Measurements from ENCODE around the gene ASB3. TPM values are rescaled to one million over a fixed set of nuclear protein-coding genes. Genes with fewer than 3 reads are reported as not detected.
A peak's percentile ranks its signal among the peaks of the same experiment; 100 is the strongest.

The ASB3 gene
- total and polyA plus RNA-seq, 9 of the 15 experiments (the other 6 are each of a cell fraction or from before 2014, with no cell fraction given) = 13.6 to 35.3 (median 18.7) TPM

DNA sequence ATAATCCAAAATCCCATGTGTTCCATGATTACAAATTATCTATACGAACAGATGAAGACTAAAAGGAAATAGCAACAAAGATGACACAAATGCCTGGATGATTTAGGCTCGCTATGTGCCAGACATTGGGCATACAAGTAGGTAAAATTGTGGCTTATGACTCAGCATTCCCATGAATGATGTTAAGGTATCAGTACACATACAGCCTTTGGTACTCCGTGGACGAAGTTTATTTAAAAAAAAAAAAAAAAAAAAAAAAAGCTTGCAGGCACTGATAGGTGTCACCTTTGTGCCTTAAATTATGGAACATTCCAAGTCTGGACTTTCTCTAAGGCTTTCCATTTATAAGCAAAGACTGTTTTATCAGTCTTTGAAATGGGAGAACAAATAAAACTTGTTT, 16.5 kb downstream of the ASB3 start (continued):
- TF ChIP-seq TCF3 (CRISPR knock-in tag; IDR thresholded peaks at IDR 0.05) (peak; percentile 28; the same call in 1 of the 2 replicates), BMI1 (IDR thresholded peaks at IDR 0.05; ENCODE audit: low read length) (no peak), ZNF695 (CRISPR knock-in tag; IDR thresholded peaks at IDR 0.05) (no peak), ZNF445 (CRISPR knock-in tag; IDR thresholded peaks at IDR 0.05; ENCODE audit: low read depth) (no peak), NCOA4 (IDR thresholded peaks at IDR 0.05; ENCODE audit: partially characterized antibody) (no peak), CBX5 (IDR thresholded peaks at IDR 0.05; ENCODE audit: borderline replicate concordance, low read depth) (no peak), SMARCA4 (IDR thresholded peaks at IDR 0.05) (peak; percentile 37; the same call in 1 of the 2 replicates), MEIS2 (IDR thresholded peaks at IDR 0.05; ENCODE audit: partially characterized antibody) (peak; percentile 67), ZNF165 (CRISPR knock-in tag; IDR thresholded peaks at IDR 0.05; ENCODE audit: borderline replicate concordance) (no peak), TAL1 (IDR thresholded peaks at IDR 0.05) (peak; percentile 38), PTTG1 (tag; IDR thresholded peaks at IDR 0.05; ENCODE audit: low read depth) (no peak), ZNF263 (CRISPR knock-in tag; IDR thresholded peaks at IDR 0.05; ENCODE audit: borderline replicate concordance) (no peak), SIN3B (IDR thresholded peaks at IDR 0.05; ENCODE audit: low read depth) (no peak), POLR2G (IDR thresholded peaks at IDR 0.05; ENCODE audit: low read depth, low read length) (no peak), ZNF316 (IDR thresholded peaks at IDR 0.05) (peak; percentile 85), TAF1 (IDR thresholded peaks at IDR 0.05; ENCODE audit: control insufficient read depth, extremely low read depth, insufficient read depth, low read length, severe bottlenecking) (no peak), GTF2A2 (tag; IDR thresholded peaks at IDR 0.05) (no peak), SOX6 (IDR thresholded peaks at IDR 0.05) (no peak), PHTF2 (CRISPR knock-in tag; IDR thresholded peaks at IDR 0.05) (no peak), CC2D1A (IDR thresholded peaks at IDR 0.05) (no peak), ZNF12 (CRISPR knock-in tag; IDR thresholded peaks at IDR 0.05) (no peak), ARID1B (IDR thresholded peaks at IDR 0.05) (peak; percentile 43)
- TF ChIP-seq, protein P1, sequence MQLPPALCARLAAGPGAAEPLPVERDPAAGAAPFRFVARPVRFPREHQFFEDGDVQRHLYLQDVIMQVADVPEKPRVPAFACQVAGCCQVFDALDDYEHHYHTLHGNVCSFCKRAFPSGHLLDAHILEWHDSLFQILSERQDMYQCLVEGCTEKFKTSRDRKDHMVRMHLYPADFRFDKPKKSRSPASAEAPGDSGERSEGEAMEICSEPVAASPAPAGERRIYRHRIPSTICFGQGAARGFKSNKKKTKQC (CRISPR knock-in tag; IDR thresholded peaks at IDR 0.05) = no peak
- TF ChIP-seq, protein P2, sequence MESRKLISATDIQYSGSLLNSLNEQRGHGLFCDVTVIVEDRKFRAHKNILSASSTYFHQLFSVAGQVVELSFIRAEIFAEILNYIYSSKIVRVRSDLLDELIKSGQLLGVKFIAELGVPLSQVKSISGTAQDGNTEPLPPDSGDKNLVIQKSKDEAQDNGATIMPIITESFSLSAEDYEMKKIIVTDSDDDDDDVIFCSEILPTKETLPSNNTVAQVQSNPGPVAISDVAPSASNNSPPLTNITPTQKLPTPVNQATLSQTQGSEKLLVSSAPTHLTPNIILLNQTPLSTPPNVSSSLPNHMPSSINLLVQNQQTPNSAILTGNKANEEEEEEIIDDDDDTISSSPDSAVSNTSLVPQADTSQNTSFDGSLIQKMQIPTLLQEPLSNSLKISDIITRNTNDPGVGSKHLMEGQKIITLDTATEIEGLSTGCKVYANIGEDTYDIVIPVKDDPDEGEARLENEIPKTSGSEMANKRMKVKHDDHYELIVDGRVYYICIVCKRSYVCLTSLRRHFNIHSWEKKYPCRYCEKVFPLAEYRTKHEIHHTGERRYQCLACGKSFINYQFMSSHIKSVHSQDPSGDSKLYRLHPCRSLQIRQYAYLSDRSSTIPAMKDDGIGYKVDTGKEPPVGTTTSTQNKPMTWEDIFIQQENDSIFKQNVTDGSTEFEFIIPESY (CRISPR knock-in tag; IDR thresholded peaks at IDR 0.05) = no peak
- TF ChIP-seq, protein P3, sequence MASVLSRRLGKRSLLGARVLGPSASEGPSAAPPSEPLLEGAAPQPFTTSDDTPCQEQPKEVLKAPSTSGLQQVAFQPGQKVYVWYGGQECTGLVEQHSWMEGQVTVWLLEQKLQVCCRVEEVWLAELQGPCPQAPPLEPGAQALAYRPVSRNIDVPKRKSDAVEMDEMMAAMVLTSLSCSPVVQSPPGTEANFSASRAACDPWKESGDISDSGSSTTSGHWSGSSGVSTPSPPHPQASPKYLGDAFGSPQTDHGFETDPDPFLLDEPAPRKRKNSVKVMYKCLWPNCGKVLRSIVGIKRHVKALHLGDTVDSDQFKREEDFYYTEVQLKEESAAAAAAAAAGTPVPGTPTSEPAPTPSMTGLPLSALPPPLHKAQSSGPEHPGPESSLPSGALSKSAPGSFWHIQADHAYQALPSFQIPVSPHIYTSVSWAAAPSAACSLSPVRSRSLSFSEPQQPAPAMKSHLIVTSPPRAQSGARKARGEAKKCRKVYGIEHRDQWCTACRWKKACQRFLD (CRISPR knock-in tag; IDR thresholded peaks at IDR 0.05) = no peak
